HepG2 (cell line): ENCODE measurements around the gene VSIG2. TPM values are rescaled to one million over a fixed set of nuclear protein-coding genes. Genes with fewer than 3 reads are reported as not detected.

Source experiments
- ATAC-seq: fragments of 200-7000 bp; cut with Tn5 transposase; 3 replicates; pipeline ENCODE4 v1.9.1; 2020; ENCODE audit warnings: mild to moderate bottlenecking, moderate library complexity
- BruUV-seq: library from RNA; stranded (reverse); fragments of 400-500 nt; replicated peaks from 2 replicates; lab custom pipeline; 2021; lab: Mats Ljungman, UMichigan
- CTCF ChIA-PET: fragments of 300-600 bp; formaldehyde crosslinking; extraction: SDS; loops from one replicate; lab custom pipeline; 2021; ENCODE audit warnings: low total read pairs, inconsistent platforms, low intra/inter-chr PET ratio; lab: Yijun Ruan, JAX
- POLR2A ChIA-PET: fragments of 350-600 bp; sonication (Branson Sonifier 250); formaldehyde crosslinking; loops from one replicate; lab custom pipeline; 2020; ENCODE audit warnings: antibody characterized with exemption, inconsistent platforms; lab: Yijun Ruan, JAX
- DNase-seq: peaks from one replicate; pipeline ENCODE4 v3.0.0-alpha.2; 2015; ENCODE audit warnings: low spot score
- FAIRE-seq: peaks from 3 replicates; lab custom pipeline; 2011; peaks lifted over from hg19 to GRCh38; lab: Jason Lieb, UNC
- H2AFZ ChIP-seq: one replicate; pipeline ENCODE4 v1.6.1; 2011; ENCODE audit warnings: low read length, inconsistent platforms
- H3K27ac ChIP-seq: fragments of 300-600 bp; 3 replicates; pipeline ENCODE4 v1.8.0; 2011; ENCODE audit warnings: mixed run types, mild to moderate bottlenecking, mixed read lengths, low read length, inconsistent platforms; ENCODE audit not compliant: insufficient read depth; ENCODE audit errors: extremely low read length
- H3K27me3 ChIP-seq, 2 experiments: fragments of 200-600 bp in 1 of 2; 2 replicates in 1 of 2; 3 replicates in 1 of 2; pipeline versions ENCODE4 v1.6.0 to v1.8.0; 2011; ENCODE audit warnings: low read length in 2 of 2, mild to moderate bottlenecking in 2 of 2, moderate library complexity in 2 of 2, inconsistent platforms in 1 of 2; ENCODE audit not compliant: insufficient read depth in 2 of 2, control insufficient read depth in 1 of 2
- H3K36me3 ChIP-seq, 2 experiments: fragments of 200-600 bp in 1 of 2; replicated peaks in 1 of 2; 2 replicates in 1 of 2; 3 replicates in 1 of 2; pipeline versions ENCODE4 v1.5.1 to v1.8.0; 2011; ENCODE audit warnings: low read length in 2 of 2, inconsistent platforms in 1 of 2; ENCODE audit not compliant: insufficient read depth in 2 of 2, control insufficient read depth in 1 of 2
- H3K4me1 ChIP-seq: 2 replicates; pipeline ENCODE4 v1.5.1; 2012; ENCODE audit warnings: low read length, inconsistent platforms; ENCODE audit not compliant: insufficient read depth
- H3K4me2 ChIP-seq: 2 replicates; pipeline ENCODE4 v1.6.0; 2011; ENCODE audit warnings: low read depth, low read length, inconsistent platforms
- H3K4me3 ChIP-seq, 3 experiments: fragments of 200-600 bp in 1 of 3; sonication (generic), shearing (Covaris generic) in 1 of 3; replicated peaks in 1 of 3; 2 replicates each; pipeline ENCODE4 v1.5.1; 2011 to 2016; ENCODE audit warnings: low read length in 3 of 3, inconsistent platforms in 2 of 3, low read depth in 2 of 3, mild to moderate bottlenecking in 2 of 3, control low read depth in 1 of 3, mixed read lengths in 1 of 3; ENCODE audit not compliant: insufficient read depth in 1 of 3
- H3K79me2 ChIP-seq: one replicate; pipeline ENCODE4 v1.6.1; 2011; ENCODE audit warnings: low read length, inconsistent platforms; ENCODE audit not compliant: insufficient read depth
- H3K9ac ChIP-seq: 2 replicates; pipeline ENCODE4 v1.6.0; 2011; ENCODE audit warnings: mild to moderate bottlenecking, low read depth, low read length, inconsistent platforms; ENCODE audit not compliant: insufficient read depth
- H3K9me3 ChIP-seq: 2 replicates; pipeline ENCODE4 v1.5.1; 2012; ENCODE audit warnings: mild to moderate bottlenecking, low read length
- H4K20me1 ChIP-seq: 2 replicates; pipeline ENCODE4 v1.6.0; 2011; ENCODE audit warnings: inconsistent platforms, mild to moderate bottlenecking, low read length, moderate library complexity; ENCODE audit not compliant: insufficient read depth
- FIP1L1 ChIP-seq: fragments of 200-400 bp; formaldehyde crosslinking; IDR thresholded peaks from 2 replicates; pipeline ENCODE4 v1.6.1; 2018; ENCODE audit warnings: low read depth, mild to moderate bottlenecking, low read length, moderate library complexity, borderline replicate concordance; ENCODE audit not compliant: insufficient read depth
- NR2F6 ChIP-seq, 2 experiments: IDR thresholded peaks; 2 replicates each; pipeline ENCODE4 v1.6.1; 2016; ENCODE audit warnings: antibody characterized with exemption in 1 of 2, mild to moderate bottlenecking in 1 of 2
- PLRG1 ChIP-seq: fragments of 450-650 bp; conservative IDR thresholded peaks from 2 replicates; pipeline ENCODE4 v1.6.1; 2016
- RNF219 ChIP-seq: sonication (generic); formaldehyde crosslinking; IDR thresholded peaks from 2 replicates; pipeline ENCODE4 v1.5.0; 2020; ENCODE audit warnings: mild to moderate bottlenecking, missing genetic modification reagents
- ZKSCAN1 ChIP-seq: fragments of 150-350 bp; IDR thresholded peaks from 2 replicates; pipeline ENCODE4 v1.6.1; 2014; ENCODE audit warnings: low read length
- ZNF253 ChIP-seq: sonication (generic); formaldehyde crosslinking; IDR thresholded peaks from 2 replicates; pipeline ENCODE4 v1.8.0; 2022; ENCODE audit warnings: mild to moderate bottlenecking, missing genetic modification reagents, borderline replicate concordance
- ZNF784 ChIP-seq: sonication (generic); formaldehyde crosslinking; IDR thresholded peaks from 2 replicates; pipeline ENCODE4 v1.5.1; 2020; ENCODE audit warnings: missing genetic modification reagents, mild to moderate bottlenecking, borderline replicate concordance
- ZZZ3 ChIP-seq: sonication (generic); formaldehyde crosslinking; IDR thresholded peaks from 2 replicates; pipeline ENCODE4 v1.4.0; 2020; ENCODE audit warnings: missing genetic modification reagents, mild to moderate bottlenecking, borderline replicate concordance
- WGBS: methylation state at CpG from one replicate; pipeline ENCODE4 v1.1.6; 2017; ENCODE audit warnings: low lambda C conversion rate; 5-methylcytosine and 5-hydroxymethylcytosine counted together
- in situ Hi-C: cut with HindIII; loops from 2 replicates; pipeline ENCODE4 v1.10.0; 2017; ENCODE audit warnings: low pct_unique_long_range_greater_than_20kb; ENCODE audit not compliant: extremely low pct_ligation_motif_present
- intact Hi-C: fragments of 100-400 bp; cut with micrococcal nuclease; formaldehyde crosslinking; loops from one replicate; pipeline ENCODE4 v1.10.0; 2022; ENCODE audit not compliant: unreplicated experiment
- polyA plus RNA-seq, 8 experiments: library from polyadenylated mRNA; depleted of rRNA in 3 of 8; stranded (reverse) in 7 of 8; unstranded in 1 of 8; fragments of >200 nt; fragmentation: Illumina TruSeq in 4 of 8; extraction: Trizol in 4 of 8; gene quantifications; 2 replicates each; pipeline versions ENCODE4 v1.2.1 to v1.2.3, GENCODE V29; 2011 to 2016; ENCODE audit warnings: low read depth in 4 of 8, missing spikeins in 1 of 8, mixed read lengths in 1 of 8; ENCODE audit not compliant: insufficient read depth in 1 of 8
- total RNA-seq, 5 experiments: library from RNA; depleted of rRNA; stranded (reverse); fragments of >200 nt; fragmentation: Illumina TruSeq; extraction: Trizol; gene quantifications; 2 replicates each; pipeline ENCODE4 v1.2.3, GENCODE V29; 2016; ENCODE audit warnings: low read depth in 1 of 5

VSIG2 gene
- total and polyA plus RNA-seq, 2 of the 13 experiments (the other 11 are each of a cell fraction or from before 2014, with no cell fraction given), result 0.80 to 2.7 TPM

GRCh38 chr11:124717421-124717785, 34.7 kb downstream of the VSIG2 start:
- FAIRE-seq (no peak), DNase-seq (no peak), ATAC-seq (peak; percentile 51)
- in situ Hi-C loops, result no loop called here
- Histone ChIP-seq H3K27ac (no peak overlapping the region), H3K4me1 (peaks cover 14% of the 10 kb centered on the region; the same call in 1 of the 2 replicates), H2AFZ (no peak overlapping the region), H3K4me3 (no peak overlapping the region), H3K9me3 (no peaks in the 10 kb centered on the region), H3K36me3 (no peaks in the 10 kb centered on the region), H3K27me3 (peaks cover 3 to 63% of the 10 kb centered on the region in 2 experiments; a peak in 4 of 5 replicates), H3K79me2 (no peaks in the 10 kb centered on the region), H3K4me2 (peak overlapping the region; percentile 80), H3K9ac (no peak overlapping the region), H4K20me1 (no peaks in the 10 kb centered on the region)
- CTCF ChIA-PET, result no interaction called here
- no TSS peak for BruUV-seq
- intact Hi-C loops, result no loop called here
- WGBS, result 42% methylated on average over 7 of the region's 7 CpGs
- TF ChIP-seq ZZZ3 (CRISPR knock-in tag), result no peak
- no peak for TF ChIP-seq PLRG1
- TF ChIP-seq NR2F6 (IDR thresholded peaks at IDR 0.05), result no peak
- no peak for TF ChIP-seq NR2F6 (CRISPR knock-in tag; IDR thresholded peaks at IDR 0.05)
- TF ChIP-seq RNF219 (CRISPR knock-in tag), result no peak
- TF ChIP-seq FIP1L1, result no peak
- no peak for TF ChIP-seq ZNF784 (CRISPR knock-in tag)
- no peak for TF ChIP-seq ZKSCAN1
- TF ChIP-seq ZNF253 (CRISPR knock-in tag), result no peak
- POLR2A ChIA-PET, result no interaction called here
